T-helper 1 cell treated with Interleukin-12 subunit alpha and Interleukin-12 subunit beta and Interleukin-4 antibody, amounts not matched to agents 30 μg/mL and 1 μg/mL, for 36 hours (primary cell): ENCODE results near the gene DEK.
"Not testable (repeated sequence)": the region's sequence is repeated elsewhere in the genome, so short reads cannot be mapped to it uniquely, and the experiment has no call there.

ENCODE experiments used
- H3K27ac Mint-ChIP-seq: one replicate; pipeline ENCODE4 v1.8.0; 2021; ENCODE audit warnings: mild to moderate bottlenecking, mixed read lengths
- H3K27me3 Mint-ChIP-seq: one replicate; pipeline ENCODE4 v1.8.0; 2021; ENCODE audit warnings: low read depth, mixed read lengths
- H3K36me3 Mint-ChIP-seq: one replicate; pipeline ENCODE4 v1.8.0; 2021; ENCODE audit warnings: low read depth, mixed read lengths
- H3K4me1 Mint-ChIP-seq: one replicate; pipeline ENCODE4 v1.8.0; 2021; ENCODE audit warnings: low read depth, mixed read lengths
- H3K4me3 Mint-ChIP-seq: one replicate; pipeline ENCODE4 v1.8.0; 2021; ENCODE audit warnings: mild to moderate bottlenecking, moderate library complexity, mixed read lengths
- H3K9me3 Mint-ChIP-seq: one replicate; pipeline ENCODE4 v1.8.0; 2021; ENCODE audit warnings: mixed read lengths

DEK gene

GRCh38 chr6:18264219-18264922, at the start of gene DEK:
DEK (minus strand) TSS chr6:18264530; CDS start chr6:18263987, 543 bp downstream.
- peaks cover 44% of the 10 kb centered on the region for H3K4me1 Mint-ChIP-seq
- H3K4me3 Mint-ChIP-seq: peak within 1 kb of the TSS; percentile 97
- H3K27me3 Mint-ChIP-seq: no peaks in the 10 kb centered on the region
- H3K27ac Mint-ChIP-seq: peak within 1 kb of the TSS; percentile 91
- H3K9me3 Mint-ChIP-seq: no peaks in the 10 kb centered on the region
- peaks cover 29% of the 10 kb centered on the region for H3K36me3 Mint-ChIP-seq

GRCh38 chr6:18312368-18312767, 48.0 kb upstream of the DEK start:
- H3K4me3 Mint-ChIP-seq: no peak overlapping the region
- H3K9me3 Mint-ChIP-seq: no peaks in the 10 kb centered on the region
- H3K36me3 Mint-ChIP-seq: no peaks in the 10 kb centered on the region
- no peak overlapping the region for H3K27ac Mint-ChIP-seq
- H3K27me3 Mint-ChIP-seq: peaks cover 3% of the 10 kb centered on the region
- no peaks in the 10 kb centered on the region for H3K4me1 Mint-ChIP-seq

- H3K9me3 Mint-ChIP-seq, H3K36me3 Mint-ChIP-seq, H3K27ac Mint-ChIP-seq, H3K4me3 Mint-ChIP-seq, H3K27me3 Mint-ChIP-seq, H3K4me1 Mint-ChIP-seq: not testable (repeated sequence)
Measured at GRCh38 chr6:18310010-18310409, 45.7 kb upstream of the DEK start.

GRCh38 chr6:18309046-18309445, 44.7 kb upstream of the DEK start:
- Mint-ChIP-seq H3K4me3 (no peak overlapping the region), H3K9me3 (no peaks in the 10 kb centered on the region), H3K36me3 (no peaks in the 10 kb centered on the region), H3K27ac (no peak overlapping the region), H3K4me1 (no peaks in the 10 kb centered on the region), H3K27me3 (peaks cover 3% of the 10 kb centered on the region)

- Mint-ChIP-seq H3K27ac (no peak overlapping the region), H3K4me1 (no peaks in the 10 kb centered on the region), H3K4me3 (no peak overlapping the region), H3K36me3 (no peaks in the 10 kb centered on the region), H3K27me3 (peaks cover 3% of the 10 kb centered on the region), H3K9me3 (no peaks in the 10 kb centered on the region)
Measured at GRCh38 chr6:18308070-18308735, 43.9 kb upstream of the DEK start.

GRCh38 chr6:18306977-18307376, 42.6 kb upstream of the DEK start:
- H3K4me3 Mint-ChIP-seq: no peak overlapping the region
- no peaks in the 10 kb centered on the region for H3K36me3 Mint-ChIP-seq
- no peak overlapping the region for H3K27ac Mint-ChIP-seq
- H3K27me3 Mint-ChIP-seq: peaks cover 3% of the 10 kb centered on the region
- H3K4me1 Mint-ChIP-seq: no peaks in the 10 kb centered on the region
- H3K9me3 Mint-ChIP-seq: no peaks in the 10 kb centered on the region

- Mint-ChIP-seq H3K27me3 (no peaks in the 10 kb centered on the region), H3K36me3 (no peaks in the 10 kb centered on the region), H3K4me1 (no peaks in the 10 kb centered on the region), H3K27ac (no peak overlapping the region), H3K9me3 (no peaks in the 10 kb centered on the region), H3K4me3 (no peak overlapping the region)
Measured at GRCh38 chr6:18302561-18303439, 38.5 kb upstream of the DEK start.

- Mint-ChIP-seq H3K4me1 (no peaks in the 10 kb centered on the region), H3K36me3 (no peaks in the 10 kb centered on the region), H3K9me3 (no peaks in the 10 kb centered on the region), H3K4me3 (no peak overlapping the region), H3K27me3 (peaks cover 6% of the 10 kb centered on the region), H3K27ac (no peak overlapping the region)
Measured at GRCh38 chr6:18293076-18293904, 29.0 kb upstream of the DEK start.

GRCh38 chr6:18289283-18289682, 25.0 kb upstream of the DEK start:
- H3K4me3 Mint-ChIP-seq: no peak overlapping the region
- H3K27ac Mint-ChIP-seq: no peak overlapping the region
- H3K27me3 Mint-ChIP-seq: peaks cover 6% of the 10 kb centered on the region
- no peaks in the 10 kb centered on the region for H3K9me3 Mint-ChIP-seq
- H3K36me3 Mint-ChIP-seq: no peaks in the 10 kb centered on the region
- no peaks in the 10 kb centered on the region for H3K4me1 Mint-ChIP-seq

- Mint-ChIP-seq H3K27me3 (peaks cover 35% of the 10 kb centered on the region), H3K9me3 (no peaks in the 10 kb centered on the region), H3K27ac (no peak overlapping the region), H3K4me3 (no peak overlapping the region), H3K4me1 (no peaks in the 10 kb centered on the region), H3K36me3 (no peaks in the 10 kb centered on the region)
Measured at GRCh38 chr6:18284261-18284660, 19.9 kb upstream of the DEK start.

- Mint-ChIP-seq H3K27ac (no peak overlapping the region), H3K4me1 (peaks cover 2% of the 10 kb centered on the region), H3K36me3 (no peaks in the 10 kb centered on the region), H3K4me3 (no peak overlapping the region), H3K27me3 (peaks cover 52% of the 10 kb centered on the region), H3K9me3 (no peaks in the 10 kb centered on the region)
Measured at GRCh38 chr6:18281564-18281963, 17.2 kb upstream of the DEK start.

GRCh38 chr6:18280084-18280483, 15.8 kb upstream of the DEK start:
- Mint-ChIP-seq H3K9me3 (no peaks in the 10 kb centered on the region), H3K4me3 (no peak overlapping the region), H3K4me1 (peaks cover 2% of the 10 kb centered on the region), H3K27me3 (peaks cover 64% of the 10 kb centered on the region), H3K36me3 (no peaks in the 10 kb centered on the region), H3K27ac (no peak overlapping the region)

GRCh38 chr6:18279422-18279821, 15.1 kb upstream of the DEK start:
- Mint-ChIP-seq H3K27ac (no peak overlapping the region), H3K27me3 (peaks cover 68% of the 10 kb centered on the region), H3K4me1 (peaks cover 2% of the 10 kb centered on the region), H3K9me3 (no peaks in the 10 kb centered on the region), H3K4me3 (no peak overlapping the region), H3K36me3 (no peaks in the 10 kb centered on the region)
